Large intestine (tissue), 3 donors: ENCODE measurements around the gene TTC7B. TPM values are rescaled to one million over a fixed set of nuclear protein-coding genes. Genes with fewer than 3 reads are reported as not detected.

Source experiments
- DNase-seq, 2 donors: peaks; one replicate each; pipeline versions ENCODE4 v3.0.0 to v3.0.0-alpha.2; 2013
- H3K27ac ChIP-seq: one replicate; pipeline ENCODE4 v1.5.1; 2013; ENCODE audit warnings: low read length
- H3K27me3 ChIP-seq: 2 replicates; pipeline ENCODE4 v1.6.1; 2013; ENCODE audit warnings: low read length; ENCODE audit not compliant: control insufficient read depth, insufficient read depth
- H3K36me3 ChIP-seq: 2 replicates; pipeline ENCODE4 v1.6.1; 2013; ENCODE audit warnings: low read length; ENCODE audit not compliant: control insufficient read depth, insufficient read depth
- H3K4me1 ChIP-seq: one replicate; pipeline ENCODE4 v1.6.1; 2013; ENCODE audit warnings: low read length; ENCODE audit not compliant: control insufficient read depth, insufficient read depth
- H3K4me3 ChIP-seq: one replicate; pipeline ENCODE4 v1.5.1; 2013; ENCODE audit warnings: low read length
- H3K9me3 ChIP-seq: one replicate; pipeline ENCODE4 v1.6.1; 2013; ENCODE audit warnings: mild to moderate bottlenecking, low read depth, low read length, moderate library complexity; ENCODE audit not compliant: control insufficient read depth
- WGBS: methylation state at CpG from one replicate; pipeline ENCODE4 v1.1.5; 2013; ENCODE audit warnings: low lambda C conversion rate; ENCODE audit not compliant: insufficient coverage; 5-methylcytosine and 5-hydroxymethylcytosine counted together
- polyA plus RNA-seq: library from polyadenylated mRNA; unstranded; fragments of 120-200 nt; gene quantifications from one replicate; pipeline ENCODE4 v1.2.1, GENCODE V29; 2013

The TTC7B gene
- polyA plus RNA-seq, 1 donor, result 12.2 TPM

- no peak for DNase-seq
- no peak overlapping the region for H3K27ac ChIP-seq
- peaks cover 6% of the 10 kb centered on the region for H3K4me1 ChIP-seq
- no peaks in the 10 kb centered on the region for H3K27me3 ChIP-seq
- H3K9me3 ChIP-seq, result no peaks in the 10 kb centered on the region
- no peak overlapping the region for H3K4me3 ChIP-seq
- no CpG with 5 or more reads among the region's 6 CpGs for WGBS
- H3K36me3 ChIP-seq, result no peaks in the 10 kb centered on the region
These were observed 265.0 kb downstream of the TTC7B start for GRCh38 chr14:90551070-90551704.

- no peak for DNase-seq
- H3K4me1 ChIP-seq, result peaks cover 6% of the 10 kb centered on the region
- H3K27ac ChIP-seq, result no peak overlapping the region
These were observed 266.2 kb downstream of the TTC7B start for GRCh38 chr14:90549794-90550641.

GRCh38 chr14:90548455-90548854, 267.8 kb downstream of the TTC7B start:
- no peak for DNase-seq
- no peak overlapping the region for H3K27ac ChIP-seq
- peaks cover 6% of the 10 kb centered on the region for H3K4me1 ChIP-seq
- no peak overlapping the region for H3K4me3 ChIP-seq
- no peaks in the 10 kb centered on the region for H3K36me3 ChIP-seq
- WGBS, result no CpG with 5 or more reads among the region's 3 CpGs
- H3K9me3 ChIP-seq, result no peaks in the 10 kb centered on the region
- no peaks in the 10 kb centered on the region for H3K27me3 ChIP-seq

More at GRCh38 chr14:90549794-90550641, 266.2 kb downstream of the TTC7B start:
- Histone ChIP-seq H3K4me3 (no peak overlapping the region), H3K9me3 (no peaks in the 10 kb centered on the region), H3K27me3 (no peaks in the 10 kb centered on the region), H3K36me3 (no peaks in the 10 kb centered on the region)
- WGBS, result no CpG with 5 or more reads among the region's 10 CpGs

GRCh38 chr14:90547968-90548367, 268.3 kb downstream of the TTC7B start:
- H3K27me3 ChIP-seq, result no peaks in the 10 kb centered on the region
- DNase-seq, result no peak
- no peaks in the 10 kb centered on the region for H3K36me3 ChIP-seq
- no peaks in the 10 kb centered on the region for H3K9me3 ChIP-seq
- H3K27ac ChIP-seq, result no peak overlapping the region
- no CpG with 5 or more reads among the region's 3 CpGs for WGBS
- peaks cover 6% of the 10 kb centered on the region for H3K4me1 ChIP-seq
- no peak overlapping the region for H3K4me3 ChIP-seq

- no CpG with 5 or more reads among the region's 10 CpGs for WGBS
- H3K4me3 ChIP-seq, result no peak overlapping the region
- no peaks in the 10 kb centered on the region for H3K9me3 ChIP-seq
- DNase-seq, result no peak
- H3K27ac ChIP-seq, result no peak overlapping the region
- H3K4me1 ChIP-seq, result peaks cover 6% of the 10 kb centered on the region
- no peaks in the 10 kb centered on the region for H3K36me3 ChIP-seq
- no peaks in the 10 kb centered on the region for H3K27me3 ChIP-seq
These were observed 269.0 kb downstream of the TTC7B start for GRCh38 chr14:90547250-90547649.

- no CpG with 5 or more reads among the region's 9 CpGs for WGBS
- no peaks in the 10 kb centered on the region for H3K27me3 ChIP-seq
- peaks cover 6% of the 10 kb centered on the region for H3K4me1 ChIP-seq
- no peaks in the 10 kb centered on the region for H3K36me3 ChIP-seq
- DNase-seq, result no peak
- H3K9me3 ChIP-seq, result no peaks in the 10 kb centered on the region
- H3K4me3 ChIP-seq, result no peak overlapping the region
- H3K27ac ChIP-seq, result no peak overlapping the region
These were observed 269.5 kb downstream of the TTC7B start for GRCh38 chr14:90546767-90547166.

GRCh38 chr14:90545966-90546751, 270.1 kb downstream of the TTC7B start:
- no peaks in the 10 kb centered on the region for H3K27me3 ChIP-seq
- H3K4me3 ChIP-seq, result no peak overlapping the region
- no peaks in the 10 kb centered on the region for H3K36me3 ChIP-seq
- no CpG with 5 or more reads among the region's 10 CpGs for WGBS
- peak overlapping the region; percentile 10 for H3K27ac ChIP-seq
- H3K4me1 ChIP-seq, result peaks cover 6% of the 10 kb centered on the region
- no peaks in the 10 kb centered on the region for H3K9me3 ChIP-seq
- DNase-seq, result no peak

GRCh38 chr14:90545382-90545781, 270.8 kb downstream of the TTC7B start:
- Histone ChIP-seq H3K9me3 (no peaks in the 10 kb centered on the region), H3K27ac (no peak overlapping the region), H3K36me3 (no peaks in the 10 kb centered on the region), H3K27me3 (no peaks in the 10 kb centered on the region), H3K4me3 (no peak overlapping the region), H3K4me1 (peaks cover 6% of the 10 kb centered on the region)
- DNase-seq, result no peak
- no CpG with 5 or more reads among the region's 3 CpGs for WGBS

- Histone ChIP-seq H3K27me3 (no peaks in the 10 kb centered on the region), H3K4me1 (peaks cover 6% of the 10 kb centered on the region), H3K4me3 (no peak overlapping the region), H3K9me3 (no peaks in the 10 kb centered on the region), H3K27ac (no peak overlapping the region), H3K36me3 (no peaks in the 10 kb centered on the region)
- no CpG with 5 or more reads among the region's 8 CpGs for WGBS
- no peak for DNase-seq
These were observed 271.3 kb downstream of the TTC7B start for GRCh38 chr14:90544971-90545370.

- no peak overlapping the region for H3K27ac ChIP-seq
- DNase-seq, result no peak
These were observed 271.7 kb downstream of the TTC7B start for GRCh38 chr14:90544566-90544965.

More at GRCh38 chr14:90544566-90544965, 271.7 kb downstream of the TTC7B start:
- H3K36me3 ChIP-seq, result no peaks in the 10 kb centered on the region
- no peaks in the 10 kb centered on the region for H3K27me3 ChIP-seq
- no peaks in the 10 kb centered on the region for H3K9me3 ChIP-seq
- H3K4me1 ChIP-seq, result peaks cover 6% of the 10 kb centered on the region
- no CpG with 5 or more reads among the region's 9 CpGs for WGBS
- no peak overlapping the region for H3K4me3 ChIP-seq
